Sigmoid colon (tissue), 7 donors: ENCODE measurements around the gene RBBP8NL. TPM values are rescaled to one million over a fixed set of nuclear protein-coding genes. Genes with fewer than 3 reads are reported as not detected.

Experiments used
- DNase-seq: peaks from one replicate; pipeline ENCODE4 v3.0.0-alpha.2; 2019
- H3K27ac ChIP-seq, 4 donors: fragments of 200-600 bp; sonication (generic); one replicate each; pipeline ENCODE4 v1.5.1; 2016 to 2019; ENCODE audit warnings: mild to moderate bottlenecking in 1 of 4
- H3K27me3 ChIP-seq, 3 donors: fragments of 200-600 bp; sonication (generic); one replicate each; pipeline ENCODE4 v1.5.1; 2019; ENCODE audit warnings: mild to moderate bottlenecking in 1 of 3
- H3K36me3 ChIP-seq, 4 donors: fragments of 200-600 bp; sonication (generic); one replicate each; pipeline ENCODE4 v1.5.1; 2016 to 2019
- H3K4me1 ChIP-seq, 4 donors: fragments of 200-600 bp; sonication (generic); one replicate each; pipeline ENCODE4 v1.5.1; 2017 to 2019
- H3K4me3 ChIP-seq, 4 donors: fragments of 200-600 bp; sonication (generic); one replicate each; pipeline ENCODE4 v1.5.1; 2017 to 2019; ENCODE audit warnings: mild to moderate bottlenecking in 2 of 4, moderate library complexity in 1 of 4
- H3K9me3 ChIP-seq, 4 donors: fragments of 200-600 bp in 3 of 4; sonication (generic) in 3 of 4; one replicate each; pipeline versions ENCODE4 v1.5.1 to v1.6.1; 2013 to 2019
- EP300 ChIP-seq, 4 donors: sonication (generic); formaldehyde crosslinking; IDR thresholded peaks; one replicate each; pipeline ENCODE4 v1.6.1; 2017; ENCODE audit warnings: antibody characterized with exemption in 4 of 4
- POLR2A ChIP-seq, 2 donors: fragments of 450-650 bp; IDR thresholded peaks; one replicate each; pipeline ENCODE4 v1.6.1; 2016; ENCODE audit warnings: antibody characterized with exemption in 2 of 2, mild to moderate bottlenecking in 2 of 2, moderate library complexity in 2 of 2
- POLR2AphosphoS5 ChIP-seq, 4 donors: sonication (generic); formaldehyde crosslinking; IDR thresholded peaks; one replicate each; pipeline ENCODE4 v1.6.1; 2017; ENCODE audit warnings: antibody characterized with exemption in 4 of 4
- WGBS, 2 donors: extraction: QIAGEN DNeasy Blood & Tissue Kit; methylation state at CpG; one replicate each; pipeline ENCODE4 v1.1.7; 2013; 5-methylcytosine and 5-hydroxymethylcytosine counted together
- intact Hi-C: fragments of 100-400 bp; cut with DNase I; formaldehyde crosslinking; loops from one replicate; pipeline ENCODE4 v1.15.1; 2023
- polyA plus RNA-seq, 3 donors: library from polyadenylated mRNA; stranded (reverse); fragments of 200-250 nt; gene quantifications; one replicate each; pipeline ENCODE4 v1.2.3, GENCODE V29; 2013
- total RNA-seq, 4 donors: library from RNA; depleted of rRNA; stranded (reverse); fragments of >200 nt; gene quantifications; one replicate each; pipeline ENCODE4 v1.1.0, GENCODE V29; 2016
- TF ChIP-seq, protein P1 (sequence below), 4 experiments: fragments of 450-650 bp in 3 of 4; fragments of 200-600 bp in 1 of 4; IDR thresholded peaks; one replicate each; pipeline ENCODE4 v1.5.1; 2016 to 2019; ENCODE audit warnings: antibody characterized with exemption in 4 of 4, mild to moderate bottlenecking in 3 of 4, moderate library complexity in 2 of 4
- donor health status: healthy with polysubstance abuse.
- donor health status: Bipolar disorder and iron deficiency.
- donor health status: healthy.

RBBP8NL gene
- total and polyA plus RNA-seq, 7 donors: 4.2 to 12.5 (median 5.4) TPM; not detected in 4

GRCh38 chr20:62453186-62453808 lies 26.0 kb upstream of the RBBP8NL start:
- intact Hi-C loops: no loop called here
- H3K4me1 ChIP-seq: no peaks in the 10 kb centered on the region
- no peaks in the 10 kb centered on the region for H3K9me3 ChIP-seq
- no peak overlapping the region for H3K4me3 ChIP-seq
- no peaks in the 10 kb centered on the region for H3K36me3 ChIP-seq
- DNase-seq: no peak
- H3K27ac ChIP-seq: no peak overlapping the region
- TF ChIP-seq EP300 (IDR thresholded peaks at IDR 0.05): no peak
- no peak for TF ChIP-seq POLR2A (IDR thresholded peaks at IDR 0.05)
- TF ChIP-seq, protein P1, sequence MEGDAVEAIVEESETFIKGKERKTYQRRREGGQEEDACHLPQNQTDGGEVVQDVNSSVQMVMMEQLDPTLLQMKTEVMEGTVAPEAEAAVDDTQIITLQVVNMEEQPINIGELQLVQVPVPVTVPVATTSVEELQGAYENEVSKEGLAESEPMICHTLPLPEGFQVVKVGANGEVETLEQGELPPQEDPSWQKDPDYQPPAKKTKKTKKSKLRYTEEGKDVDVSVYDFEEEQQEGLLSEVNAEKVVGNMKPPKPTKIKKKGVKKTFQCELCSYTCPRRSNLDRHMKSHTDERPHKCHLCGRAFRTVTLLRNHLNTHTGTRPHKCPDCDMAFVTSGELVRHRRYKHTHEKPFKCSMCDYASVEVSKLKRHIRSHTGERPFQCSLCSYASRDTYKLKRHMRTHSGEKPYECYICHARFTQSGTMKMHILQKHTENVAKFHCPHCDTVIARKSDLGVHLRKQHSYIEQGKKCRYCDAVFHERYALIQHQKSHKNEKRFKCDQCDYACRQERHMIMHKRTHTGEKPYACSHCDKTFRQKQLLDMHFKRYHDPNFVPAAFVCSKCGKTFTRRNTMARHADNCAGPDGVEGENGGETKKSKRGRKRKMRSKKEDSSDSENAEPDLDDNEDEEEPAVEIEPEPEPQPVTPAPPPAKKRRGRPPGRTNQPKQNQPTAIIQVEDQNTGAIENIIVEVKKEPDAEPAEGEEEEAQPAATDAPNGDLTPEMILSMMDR (IDR thresholded peaks at IDR 0.05): no peak
- WGBS, 2 donors: 59 to 79% methylated on average over 17 of the region's 17 CpGs
- peaks cover 0 to 33% (median 8%) of the 10 kb centered on the region in 3 donors for H3K27me3 ChIP-seq

DNA sequence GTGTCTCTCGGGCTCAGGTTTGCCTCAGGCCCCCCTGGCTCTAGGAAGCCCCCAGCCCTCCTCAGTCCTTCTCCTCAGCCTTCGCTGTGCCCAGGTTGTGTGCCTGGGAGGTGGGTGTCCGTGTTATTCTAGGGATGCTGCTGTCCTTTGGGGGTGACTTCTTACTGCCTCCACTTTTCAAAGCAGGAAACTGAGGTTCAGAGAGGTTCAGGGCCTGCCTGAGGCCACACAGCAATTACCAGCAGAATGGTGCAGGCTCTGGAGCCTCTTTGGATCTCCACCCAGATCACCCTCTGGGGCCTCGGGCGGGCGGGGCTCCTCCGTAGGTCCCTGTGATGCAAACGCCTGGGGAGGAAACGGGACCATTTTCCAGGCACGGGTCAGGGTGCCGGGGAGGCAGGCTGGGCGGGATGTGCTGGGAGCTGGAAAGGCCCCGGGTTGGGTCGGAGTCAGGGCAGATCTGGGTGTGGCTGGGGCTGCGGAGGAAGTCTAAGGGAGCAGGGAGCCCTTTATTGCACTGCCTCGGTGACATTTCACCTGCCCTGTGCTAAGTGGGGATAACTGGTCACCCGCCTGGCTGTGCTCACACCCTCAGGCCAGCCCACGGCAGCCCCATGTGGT lies 25.2 kb upstream of the RBBP8NL start:
- H3K27ac ChIP-seq: no peak overlapping the region
- no peaks in the 10 kb centered on the region for H3K36me3 ChIP-seq
- 29 to 68% methylated on average over 18 of the region's 18 CpGs for WGBS, 2 donors
- TF ChIP-seq POLR2AphosphoS5 (IDR thresholded peaks at IDR 0.05) (no peak), EP300 (IDR thresholded peaks at IDR 0.05) (no peak), POLR2A (IDR thresholded peaks at IDR 0.05) (no peak)
- TF ChIP-seq, protein P1 (IDR thresholded peaks at IDR 0.05): no peak
- H3K9me3 ChIP-seq: no peaks in the 10 kb centered on the region
- DNase-seq: no peak
- intact Hi-C loops: no loop called here
- H3K4me3 ChIP-seq: no peak overlapping the region
- no peaks in the 10 kb centered on the region for H3K4me1 ChIP-seq
- peaks cover 0 to 41% (median 8%) of the 10 kb centered on the region in 3 donors for H3K27me3 ChIP-seq

DNA sequence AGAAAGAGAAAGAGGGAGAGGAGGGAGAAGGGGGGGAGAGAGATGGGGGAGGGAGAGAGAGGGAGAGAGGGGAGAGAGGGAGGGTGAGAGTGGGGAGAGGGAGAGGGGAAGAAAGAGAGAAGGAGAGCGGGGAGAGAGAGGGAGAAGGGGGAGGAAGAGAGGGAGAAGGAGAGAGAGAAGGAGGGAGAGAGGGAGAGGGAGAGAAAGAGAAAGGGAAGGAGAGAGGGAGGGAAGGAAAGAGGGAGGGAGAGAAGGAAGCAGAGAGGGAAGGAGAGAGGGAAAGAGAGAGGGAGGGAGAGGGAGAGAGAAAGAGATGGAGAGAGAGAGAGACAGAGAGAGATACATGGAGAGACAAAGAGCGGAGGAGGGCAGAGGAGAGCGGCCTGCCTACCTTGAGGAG lies 24.6 kb upstream of the RBBP8NL start:
- Histone ChIP-seq H3K27ac (no peak overlapping the region), H3K27me3 (peaks cover 0 to 43% (median 8%) of the 10 kb centered on the region in 3 donors)
- no peak for TF ChIP-seq EP300 (IDR thresholded peaks at IDR 0.05)

DNA sequence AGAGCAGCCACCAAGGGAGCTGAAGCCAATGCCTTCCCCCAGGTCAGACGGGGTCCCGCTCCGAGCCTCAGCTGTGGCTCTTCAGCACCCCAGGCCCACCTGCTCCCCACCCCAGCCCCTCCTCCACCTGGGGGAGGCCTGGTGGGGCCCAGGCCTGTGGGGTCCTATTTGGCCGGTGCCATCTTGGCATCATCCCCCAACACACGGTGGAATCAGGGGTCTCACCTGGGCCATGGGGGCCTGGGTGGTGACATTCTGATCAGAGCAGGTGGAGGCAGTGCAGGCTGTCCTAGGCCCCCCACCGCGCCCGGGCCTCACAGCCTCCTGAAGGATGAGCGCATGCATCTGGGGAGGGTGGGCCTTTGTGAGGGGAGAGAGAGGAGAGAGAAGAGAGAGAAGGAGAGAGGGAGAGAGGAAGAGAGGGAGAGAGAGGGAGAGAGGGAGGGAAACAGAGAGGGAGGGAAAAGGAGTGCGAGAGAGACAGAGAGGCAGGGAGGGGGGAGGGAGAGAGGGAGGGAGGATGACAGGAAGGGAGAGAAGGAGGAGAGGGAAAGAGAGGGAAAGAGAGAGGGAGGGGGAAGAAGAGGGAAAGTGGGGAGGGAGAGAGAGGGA lies 23.9 kb upstream of the RBBP8NL start:
- H3K36me3 ChIP-seq: no peaks in the 10 kb centered on the region
- peaks cover 0 to 43% (median 13%) of the 10 kb centered on the region in 3 donors for H3K27me3 ChIP-seq
- no peaks in the 10 kb centered on the region for H3K9me3 ChIP-seq
- H3K4me1 ChIP-seq: no peaks in the 10 kb centered on the region
- H3K27ac ChIP-seq: no peak overlapping the region
- WGBS, 2 donors: 79 to 82% methylated on average over 10 of the region's 10 CpGs
- no peak overlapping the region for H3K4me3 ChIP-seq
- no peak for DNase-seq
- TF ChIP-seq EP300 (IDR thresholded peaks at IDR 0.05): no peak
- TF ChIP-seq POLR2AphosphoS5 (IDR thresholded peaks at IDR 0.05): no peak
- TF ChIP-seq POLR2A (IDR thresholded peaks at IDR 0.05): no peak
- TF ChIP-seq, protein P1 (IDR thresholded peaks at IDR 0.05): no peak
- intact Hi-C loops: no loop called here

More for the DNA sequence above, 24.6 kb upstream of the RBBP8NL start:
- Histone ChIP-seq H3K4me1 (no peaks in the 10 kb centered on the region), H3K36me3 (no peaks in the 10 kb centered on the region), H3K4me3 (no peak overlapping the region), H3K9me3 (no peaks in the 10 kb centered on the region)
- intact Hi-C loops: no loop called here
- 70 to 93% methylated on average over 3 of the region's 3 CpGs for WGBS, 2 donors
- no peak for DNase-seq

DNA sequence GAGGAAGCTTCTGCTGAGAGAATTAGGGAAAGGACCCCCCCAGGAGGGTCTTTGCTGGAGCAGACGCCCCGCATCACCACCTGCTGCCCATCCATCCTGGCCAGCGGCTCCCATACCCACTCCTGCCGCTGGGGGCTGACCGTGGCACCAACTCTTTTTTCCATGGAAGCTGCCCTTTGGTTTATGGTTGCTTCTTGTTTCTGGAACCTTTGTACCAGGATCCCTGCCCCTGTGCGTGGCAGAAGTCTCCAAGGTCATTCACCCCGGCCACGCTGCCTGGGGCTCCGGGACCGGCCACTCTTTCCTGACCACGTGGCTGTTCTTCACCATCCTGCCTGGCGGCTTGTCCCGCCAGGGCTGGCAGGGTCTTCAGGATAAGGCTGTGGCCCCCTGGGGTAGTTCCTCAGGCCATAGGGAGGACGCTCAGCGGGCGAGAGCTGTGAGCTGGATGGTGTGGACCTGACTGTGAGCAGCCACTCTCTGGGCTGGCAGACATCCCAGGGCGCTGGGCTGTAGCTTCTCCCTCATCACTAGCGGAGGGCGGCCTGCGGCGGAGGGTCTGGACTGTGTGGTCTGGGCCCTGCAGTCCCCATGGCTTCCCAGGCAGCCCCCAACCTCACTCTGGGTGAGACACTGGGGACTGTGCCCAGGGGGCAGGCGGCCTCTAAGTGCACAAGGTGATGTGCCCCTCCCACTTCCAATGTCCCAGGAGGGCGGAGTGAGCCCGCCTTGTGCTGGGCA lies 22.8 kb upstream of the RBBP8NL start:
- no peaks in the 10 kb centered on the region for H3K4me1 ChIP-seq
- no peaks in the 10 kb centered on the region for H3K36me3 ChIP-seq
- H3K27me3 ChIP-seq: peaks cover 0 to 43% (median 13%) of the 10 kb centered on the region in 3 donors
- no peak overlapping the region for H3K4me3 ChIP-seq
- no peak overlapping the region for H3K27ac ChIP-seq
- H3K9me3 ChIP-seq: no peaks in the 10 kb centered on the region
- no peak for DNase-seq
- intact Hi-C loops: no loop called here
- 35 to 73% methylated on average over 24 of the region's 24 CpGs for WGBS, 2 donors
- TF ChIP-seq EP300 (IDR thresholded peaks at IDR 0.05) (no peak), POLR2A (IDR thresholded peaks at IDR 0.05) (no peak), POLR2AphosphoS5 (IDR thresholded peaks at IDR 0.05) (no peak)
- TF ChIP-seq, protein P1 (IDR thresholded peaks at IDR 0.05): no peak
